ENCODE measurements around the gene MAGI3. TPM values are rescaled to one million over a fixed set of nuclear protein-coding genes. Genes with fewer than 3 reads are reported as not detected.

The MAGI3 gene
- total and polyA plus RNA-seq, 2 of the 13 experiments (the other 11 are each of a cell fraction or from before 2014, with no cell fraction given) = 4.0 to 11.8 TPM

DNA sequence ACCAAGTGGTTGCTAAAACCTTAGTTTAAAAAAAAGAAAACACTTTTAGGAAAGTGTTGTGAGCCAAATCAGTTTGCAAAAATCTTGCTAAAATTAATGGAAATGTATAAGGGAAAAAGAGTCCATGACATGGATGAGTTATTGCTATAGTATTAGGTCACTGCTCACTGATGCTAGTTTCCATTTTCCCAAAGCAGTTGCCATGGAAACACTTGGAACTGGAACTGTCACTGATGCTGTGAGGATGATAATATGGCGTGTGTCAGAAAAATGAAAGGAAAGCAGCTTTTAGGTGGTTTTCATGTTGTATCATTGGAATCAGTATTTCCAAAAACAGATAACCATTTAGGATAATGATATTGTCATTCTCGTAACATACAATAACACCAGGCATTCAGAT, 264.6 kb downstream of the MAGI3 start:
- H3K4me1 ChIP-seq (ENCODE audit: insufficient read depth, low read length) = no peaks in the 10 kb centered on the region
- intact Hi-C loops (cut with micrococcal nuclease; ENCODE audit: unreplicated experiment) = no loop called here
- H2AFZ ChIP-seq (ENCODE audit: low read length) = no peak overlapping the region
- H3K4me2 ChIP-seq (ENCODE audit: low read depth, low read length) = no peak overlapping the region
- POLR2A ChIA-PET = no interaction called here
- FAIRE-seq = no peak
- CTCF ChIA-PET (ENCODE audit: low intra/inter-chr PET ratio, low total read pairs) = no interaction called here
- TF ChIP-seq NFYC (CRISPR knock-in tag; IDR thresholded peaks at IDR 0.05) (no peak), ZNF138 (CRISPR knock-in tag; IDR thresholded peaks at IDR 0.05; ENCODE audit: low read depth) (no peak), PPARG (CRISPR knock-in tag; conservative IDR thresholded peaks at IDR 0.05) (no peak), ZNF710 (CRISPR knock-in tag; IDR thresholded peaks at IDR 0.05; ENCODE audit: borderline replicate concordance) (no peak), NR1H2 (CRISPR knock-in tag; IDR thresholded peaks at IDR 0.05; ENCODE audit: borderline replicate concordance, low read depth) (no peak), ZNF580 (CRISPR knock-in tag; IDR thresholded peaks at IDR 0.05; ENCODE audit: borderline replicate concordance, low read depth) (no peak), ZNF431 (CRISPR knock-in tag; IDR thresholded peaks at IDR 0.05; ENCODE audit: borderline replicate concordance, low read depth) (no peak), ZNF44 (CRISPR knock-in tag; IDR thresholded peaks at IDR 0.05) (no peak), ZBTB38 (CRISPR knock-in tag; IDR thresholded peaks at IDR 0.05) (no peak)
- TF ChIP-seq, protein P1, sequence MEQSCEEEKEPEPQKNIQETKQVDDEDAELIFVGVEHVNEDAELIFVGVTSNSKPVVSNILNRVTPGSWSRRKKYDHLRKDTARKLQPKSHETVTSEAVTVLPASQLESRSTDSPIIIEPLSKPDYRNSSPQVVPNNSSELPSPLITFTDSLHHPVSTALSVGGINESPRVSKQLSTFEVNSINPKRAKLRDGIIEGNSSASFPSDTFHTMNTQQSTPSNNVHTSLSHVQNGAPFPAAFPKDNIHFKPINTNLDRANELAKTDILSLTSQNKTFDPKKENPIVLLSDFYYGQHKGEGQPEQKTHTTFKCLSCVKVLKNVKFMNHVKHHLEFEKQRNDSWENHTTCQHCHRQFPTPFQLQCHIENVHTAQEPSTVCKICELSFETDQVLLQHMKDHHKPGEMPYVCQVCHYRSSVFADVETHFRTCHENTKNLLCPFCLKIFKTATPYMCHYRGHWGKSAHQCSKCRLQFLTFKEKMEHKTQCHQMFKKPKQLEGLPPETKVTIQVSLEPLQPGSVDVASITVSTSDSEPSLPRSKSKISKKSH (CRISPR knock-in tag; IDR thresholded peaks at IDR 0.05; ENCODE audit: borderline replicate concordance) = no peak
- H3K27me3 ChIP-seq (ENCODE audit: control insufficient read depth in 1 of 2, insufficient read depth in 2 of 2, low read length in 2 of 2) = no peaks in the 10 kb centered on the region
- in situ Hi-C loops (cut with HindIII; ENCODE audit: extremely low pct_ligation_motif_present, low pct_unique_long_range_greater_than_20kb) = loop anchor here (25.0 kb wide), 1 partner anchor 168 kb away; no protein-coding TSS in a partner anchor
- H3K79me2 ChIP-seq (ENCODE audit: insufficient read depth, low read length) = no peaks in the 10 kb centered on the region
- H3K4me3 ChIP-seq (replicated peaks in 1 of 3; ENCODE audit: insufficient read depth in 1 of 3, low read depth in 2 of 3, low read length in 3 of 3) = no peak overlapping the region
- no peaks in the 10 kb centered on the region for H4K20me1 ChIP-seq (ENCODE audit: insufficient read depth, low read length)
- no peak for DNase-seq (ENCODE audit: low spot score)
- H3K36me3 ChIP-seq (replicated peaks in 1 of 2; ENCODE audit: control insufficient read depth in 1 of 2, insufficient read depth in 2 of 2, low read length in 2 of 2) = peaks cover 2 to 11% of the 10 kb centered on the region in 2 experiments; a peak in 4 of 5 replicates
- no peak overlapping the region for H3K27ac ChIP-seq (ENCODE audit: extremely low read length, insufficient read depth, low read length)
- no TSS peak for BruUV-seq (replicated peaks)
- ATAC-seq = no peak
- WGBS (ENCODE audit: low lambda C conversion rate) = 94% methylated on average over 2 of the region's 2 CpGs
- no peak overlapping the region for H3K9ac ChIP-seq (ENCODE audit: insufficient read depth, low read depth, low read length)
- no peaks in the 10 kb centered on the region for H3K9me3 ChIP-seq (ENCODE audit: low read length)
